Liver (tissue), 9 donors: ENCODE results near the gene ACBD7. TPM values are rescaled to one million over a fixed set of nuclear protein-coding genes. Genes with fewer than 3 reads are reported as not detected.

Source experiments
- DNase-seq: peaks from one replicate; pipeline ENCODE4 v3.0.0-alpha.2; 2017; ENCODE audit warnings: low spot score
- H3K27ac ChIP-seq, 2 donors: one replicate each; pipeline ENCODE4 v1.7.0; 2013; ENCODE audit warnings: inconsistent platforms in 2 of 2, low read length in 2 of 2, control low read depth in 1 of 2, low read depth in 1 of 2, mild to moderate bottlenecking in 1 of 2
- H3K27me3 ChIP-seq, 4 donors: one replicate each; pipeline versions ENCODE4 v1.6.1 to v1.7.0; 2013; ENCODE audit warnings: low read length in 3 of 4, inconsistent platforms in 1 of 4, mild to moderate bottlenecking in 1 of 4, moderate library complexity in 1 of 4; ENCODE audit not compliant: control insufficient read depth in 4 of 4, insufficient read depth in 4 of 4
- H3K36me3 ChIP-seq, 4 donors: one replicate each; pipeline versions ENCODE4 v1.6.1 to v1.7.0; 2013; ENCODE audit warnings: low read length in 3 of 4, mild to moderate bottlenecking in 3 of 4, low read depth in 1 of 4, moderate library complexity in 1 of 4; ENCODE audit not compliant: control insufficient read depth in 4 of 4, insufficient read depth in 3 of 4
- H3K4me1 ChIP-seq, 4 donors: one replicate each; pipeline versions ENCODE4 v1.6.1 to v1.7.0; 2013; ENCODE audit warnings: low read length in 3 of 4, mild to moderate bottlenecking in 3 of 4, moderate library complexity in 1 of 4; ENCODE audit not compliant: control insufficient read depth in 4 of 4, insufficient read depth in 4 of 4
- H3K4me3 ChIP-seq, 3 donors: one replicate each; pipeline versions ENCODE4 v1.6.1 to v1.7.0; 2013; ENCODE audit warnings: low read length in 3 of 3, control low read depth in 1 of 3, low read depth in 1 of 3, mild to moderate bottlenecking in 1 of 3
- H3K9ac ChIP-seq, 2 donors: one replicate each; pipeline ENCODE4 v1.7.0; 2013; ENCODE audit warnings: low read length in 2 of 2, mild to moderate bottlenecking in 2 of 2, moderate library complexity in 2 of 2, control low read depth in 1 of 2, low read depth in 1 of 2
- H3K9me3 ChIP-seq, 4 donors: one replicate each; pipeline versions ENCODE4 v1.6.1 to v1.7.0; 2013; ENCODE audit warnings: low read length in 3 of 4; ENCODE audit not compliant: control insufficient read depth in 4 of 4
- ATF3 ChIP-seq: IDR thresholded peaks from 2 replicates; pipeline ENCODE4 v1.6.1; 2016; ENCODE audit warnings: antibody characterized with exemption
- EGR1 ChIP-seq, 2 donors: IDR thresholded peaks; 2 replicates each; pipeline ENCODE4 v1.6.1; 2016 to 2018; ENCODE audit warnings: antibody characterized with exemption in 2 of 2, low read depth in 2 of 2
- FOXA1 ChIP-seq: IDR thresholded peaks from 2 replicates; pipeline ENCODE4 v1.6.1; 2016; ENCODE audit warnings: antibody characterized with exemption
- FOXA2 ChIP-seq: IDR thresholded peaks from 2 replicates; pipeline ENCODE4 v1.6.1; 2016; ENCODE audit warnings: antibody characterized with exemption
- GABPA ChIP-seq, 2 donors: IDR thresholded peaks in 1 of 2; conservative IDR thresholded peaks in 1 of 2; 2 replicates each; pipeline ENCODE4 v1.6.1; 2016; ENCODE audit warnings: antibody characterized with exemption in 2 of 2, mild to moderate bottlenecking in 1 of 2, moderate library complexity in 1 of 2
- HNF4A ChIP-seq, 2 donors: conservative IDR thresholded peaks; 2 replicates each; pipeline ENCODE4 v1.6.1; 2016; ENCODE audit warnings: antibody characterized with exemption in 2 of 2, mild to moderate bottlenecking in 2 of 2
- HNF4G ChIP-seq: IDR thresholded peaks from 2 replicates; pipeline ENCODE4 v1.6.1; 2016; ENCODE audit warnings: antibody characterized with exemption
- JUND ChIP-seq, 2 donors: IDR thresholded peaks; 2 replicates each; pipeline ENCODE4 v1.6.1; 2016; ENCODE audit warnings: antibody characterized with exemption in 2 of 2
- NR2F2 ChIP-seq: IDR thresholded peaks from 2 replicates; pipeline ENCODE4 v1.6.1; 2016; ENCODE audit warnings: antibody characterized with exemption
- RAD21 ChIP-seq, 2 donors: IDR thresholded peaks; 2 replicates each; pipeline ENCODE4 v1.6.1; 2016; ENCODE audit warnings: antibody characterized with exemption in 2 of 2, mild to moderate bottlenecking in 2 of 2
- REST ChIP-seq: IDR thresholded peaks from 2 replicates; pipeline ENCODE4 v1.6.1; 2016; ENCODE audit warnings: antibody characterized with exemption, mild to moderate bottlenecking
- RXRA ChIP-seq, 2 donors: IDR thresholded peaks; 2 replicates each; pipeline ENCODE4 v1.6.1; 2017 to 2018; ENCODE audit warnings: antibody characterized with exemption in 2 of 2, mild to moderate bottlenecking in 1 of 2
- SP1 ChIP-seq: IDR thresholded peaks from 2 replicates; pipeline ENCODE4 v1.6.1; 2018; ENCODE audit warnings: antibody characterized with exemption, mild to moderate bottlenecking
- TAF1 ChIP-seq: conservative IDR thresholded peaks from 2 replicates; pipeline ENCODE4 v1.6.1; 2016; ENCODE audit warnings: antibody characterized with exemption, mild to moderate bottlenecking
- YY1 ChIP-seq: IDR thresholded peaks from 2 replicates; pipeline ENCODE4 v1.6.1; 2016; ENCODE audit warnings: antibody characterized with exemption, mild to moderate bottlenecking
- ZBTB33 ChIP-seq: IDR thresholded peaks from 2 replicates; pipeline ENCODE4 v1.6.1; 2016; ENCODE audit warnings: antibody characterized with exemption
- WGBS: extraction: QIAGEN DNeasy Blood & Tissue Kit; methylation state at CpG from one replicate; pipeline ENCODE4 v1.1.7; 2013; 5-methylcytosine and 5-hydroxymethylcytosine counted together
- polyA plus RNA-seq, 2 donors: library from polyadenylated mRNA; stranded (reverse) in 1 of 2; unstranded in 1 of 2; fragments of 200-250 nt in 1 of 2; fragments of >200 nt in 1 of 2; fragmentation: Nextera tagmentation in 1 of 2; extraction: Ambion mirVana in 1 of 2; gene quantifications; one replicate each; pipeline versions ENCODE4 v1.2.1 to v1.2.3, GENCODE V29; 2013 to 2015
- total RNA-seq, 2 donors: library from RNA; depleted of rRNA; stranded (reverse); fragments of >200 nt; gene quantifications; one replicate each; pipeline ENCODE4 v1.2.3, GENCODE V29; 2014
- TF ChIP-seq, protein P1 (sequence below): fragments of 150-350 bp; IDR thresholded peaks from 2 replicates; pipeline ENCODE4 v1.5.1; 2017; ENCODE audit warnings: improper control_type of control experiment, low read depth, low read length; ENCODE audit not compliant: missing input control
- TF ChIP-seq, protein P2 (sequence below): IDR thresholded peaks from 2 replicates; pipeline ENCODE4 v1.6.1; 2016; ENCODE audit warnings: antibody characterized with exemption
- donor health status: healthy.
- donor health status: healthy.
- donor health status: healthy.
- donor health status: healthy.
- donor health status: healthy.

The ACBD7 gene
- total and polyA plus RNA-seq, 4 donors, result 0.13 to 0.37 TPM; not detected in 2

- TF ChIP-seq, protein P1, sequence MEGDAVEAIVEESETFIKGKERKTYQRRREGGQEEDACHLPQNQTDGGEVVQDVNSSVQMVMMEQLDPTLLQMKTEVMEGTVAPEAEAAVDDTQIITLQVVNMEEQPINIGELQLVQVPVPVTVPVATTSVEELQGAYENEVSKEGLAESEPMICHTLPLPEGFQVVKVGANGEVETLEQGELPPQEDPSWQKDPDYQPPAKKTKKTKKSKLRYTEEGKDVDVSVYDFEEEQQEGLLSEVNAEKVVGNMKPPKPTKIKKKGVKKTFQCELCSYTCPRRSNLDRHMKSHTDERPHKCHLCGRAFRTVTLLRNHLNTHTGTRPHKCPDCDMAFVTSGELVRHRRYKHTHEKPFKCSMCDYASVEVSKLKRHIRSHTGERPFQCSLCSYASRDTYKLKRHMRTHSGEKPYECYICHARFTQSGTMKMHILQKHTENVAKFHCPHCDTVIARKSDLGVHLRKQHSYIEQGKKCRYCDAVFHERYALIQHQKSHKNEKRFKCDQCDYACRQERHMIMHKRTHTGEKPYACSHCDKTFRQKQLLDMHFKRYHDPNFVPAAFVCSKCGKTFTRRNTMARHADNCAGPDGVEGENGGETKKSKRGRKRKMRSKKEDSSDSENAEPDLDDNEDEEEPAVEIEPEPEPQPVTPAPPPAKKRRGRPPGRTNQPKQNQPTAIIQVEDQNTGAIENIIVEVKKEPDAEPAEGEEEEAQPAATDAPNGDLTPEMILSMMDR, result no peak
- TF ChIP-seq GABPA (IDR thresholded peaks at IDR 0.05 in 1 of 2, conservative IDR thresholded peaks at IDR 0.05 in 1 of 2), result no peak
Observed at GRCh38 chr10:15075421-15075820, 13.2 kb downstream of the ACBD7 start (continued).

DNA sequence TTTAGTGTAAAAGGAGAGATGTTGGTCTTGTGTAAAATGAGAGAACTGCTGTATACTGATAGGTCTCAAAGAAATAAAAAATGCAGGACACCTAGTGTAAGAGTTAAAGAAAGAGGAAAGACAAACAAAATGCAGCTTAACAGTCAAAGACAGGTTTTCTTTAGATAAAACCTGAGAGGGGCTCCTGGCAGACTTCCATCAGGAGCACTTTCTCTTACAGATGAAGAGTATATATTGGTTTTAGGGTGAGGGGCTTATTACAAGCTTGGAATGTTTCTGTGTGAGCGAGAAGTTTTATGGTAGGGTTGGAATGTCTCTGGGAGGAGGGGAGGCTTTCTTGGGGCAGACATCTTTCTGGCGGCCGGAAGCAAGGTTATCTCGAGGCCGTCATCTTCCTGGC lies 16.2 kb downstream of the ACBD7 start:
- WGBS, result 92% methylated on average over 5 of the region's 5 CpGs
- Histone ChIP-seq H3K4me3 (no peak overlapping the region), H3K27me3 (no peaks in the 10 kb centered on the region), H3K4me1 (no peaks in the 10 kb centered on the region), H3K9ac (no peak overlapping the region), H3K36me3 (no peaks in the 10 kb centered on the region), H3K27ac (no peak overlapping the region), H3K9me3 (no peaks in the 10 kb centered on the region)
- no peak for DNase-seq
- TF ChIP-seq REST (no peak), ATF3 (no peak), RXRA (IDR thresholded peaks at IDR 0.05) (no peak), FOXA1 (no peak), JUND (IDR thresholded peaks at IDR 0.05) (no peak), RAD21 (IDR thresholded peaks at IDR 0.05) (no peak), SP1 (no peak), FOXA2 (no peak), HNF4A (conservative IDR thresholded peaks at IDR 0.05) (no peak), EGR1 (IDR thresholded peaks at IDR 0.05; ENCODE audit: low read depth in 2 of 2) (no peak), NR2F2 (no peak), GABPA (IDR thresholded peaks at IDR 0.05 in 1 of 2, conservative IDR thresholded peaks at IDR 0.05 in 1 of 2) (no peak), TAF1 (no peak), HNF4G (no peak), YY1 (no peak), ZBTB33 (no peak)
- TF ChIP-seq, protein P1, result no peak
- TF ChIP-seq, protein P2, sequence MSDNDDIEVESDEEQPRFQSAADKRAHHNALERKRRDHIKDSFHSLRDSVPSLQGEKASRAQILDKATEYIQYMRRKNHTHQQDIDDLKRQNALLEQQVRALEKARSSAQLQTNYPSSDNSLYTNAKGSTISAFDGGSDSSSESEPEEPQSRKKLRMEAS, result no peak
